Ecto neural progenitor cell (in vitro differentiated cells): ENCODE data around the gene TTC39A.

Experiments used
- DNase-seq: peaks from one replicate; pipeline ENCODE4 v3.0.0-alpha.2; 2018; ENCODE audit warnings: low spot score

TTC39A gene

GRCh38 chr1:51297401-51298321 is 32.7 kb downstream of the TTC39A start:
- DNase-seq, result peak; percentile 32

GRCh38 chr1:51296383-51297357 is 33.7 kb downstream of the TTC39A start:
- peak; percentile 91 for DNase-seq

- DNase-seq, result no peak
Measured at GRCh38 chr1:51295926-51296325, 34.4 kb downstream of the TTC39A start.

GRCh38 chr1:51294566-51295184 is 35.7 kb downstream of the TTC39A start:
- no peak for DNase-seq

- DNase-seq, result no peak
Measured at GRCh38 chr1:51293898-51294515, 36.4 kb downstream of the TTC39A start.

GRCh38 chr1:51290489-51290847 is 39.9 kb downstream of the TTC39A start:
- DNase-seq, result no peak

- no peak for DNase-seq
Measured at GRCh38 chr1:51289676-51290488, 40.5 kb downstream of the TTC39A start.

GRCh38 chr1:51288578-51288977 is 41.8 kb downstream of the TTC39A start:
- no peak for DNase-seq

GRCh38 chr1:51287966-51288365 is 42.4 kb downstream of the TTC39A start:
- no peak for DNase-seq

GRCh38 chr1:51285055-51285454 is 45.3 kb downstream of the TTC39A start:
- no peak for DNase-seq

GRCh38 chr1:51284487-51284954 is 45.8 kb downstream of the TTC39A start:
- no peak for DNase-seq

GRCh38 chr1:51283979-51284378 is 46.4 kb downstream of the TTC39A start:
- DNase-seq, result no peak

GRCh38 chr1:51282605-51283004 is 47.8 kb downstream of the TTC39A start:
- DNase-seq, result no peak

- DNase-seq, result no peak
Measured at GRCh38 chr1:51281807-51282206, 48.6 kb downstream of the TTC39A start.

- no peak for DNase-seq
Measured at GRCh38 chr1:51280321-51280978, 49.9 kb downstream of the TTC39A start.

GRCh38 chr1:51276286-51276685 is 54.1 kb downstream of the TTC39A start:
- no peak for DNase-seq

GRCh38 chr1:51274676-51275075 is 55.7 kb downstream of the TTC39A start:
- DNase-seq, result no peak

- DNase-seq, result no peak
Measured at GRCh38 chr1:51272916-51273315, 57.4 kb downstream of the TTC39A start.

GRCh38 chr1:51270751-51271150 is 59.6 kb downstream of the TTC39A start:
- no peak for DNase-seq

- no peak for DNase-seq
Measured at GRCh38 chr1:51268634-51269033, 61.7 kb downstream of the TTC39A start.
